ENCODE results near the gene EVA1A.
"Not testable (repeated sequence)": the region's sequence is repeated elsewhere in the genome, so short reads cannot be mapped to it uniquely, and the experiment has no call there.

EVA1A gene

GRCh38 chr2:75516378-75517360 is 44.1 kb downstream of the EVA1A start:
- DNase-seq, result no peak

- no peak for DNase-seq
Measured at GRCh38 chr2:75515584-75516368, 45.0 kb downstream of the EVA1A start.

GRCh38 chr2:75513616-75514170 is 47.0 kb downstream of the EVA1A start:
- DNase-seq, result no peak

GRCh38 chr2:75512455-75513212 is 48.1 kb downstream of the EVA1A start:
- no peak for DNase-seq

- no peak for DNase-seq
Measured at GRCh38 chr2:75506101-75506697, 54.5 kb downstream of the EVA1A start.

GRCh38 chr2:75505012-75505411 is 55.7 kb downstream of the EVA1A start:
- no peak for DNase-seq

GRCh38 chr2:75503048-75503607 is 57.6 kb downstream of the EVA1A start:
- DNase-seq, result no peak

- no peak for DNase-seq
Measured at GRCh38 chr2:75500633-75501032, 60.1 kb downstream of the EVA1A start.

- DNase-seq, result no peak
Measured at GRCh38 chr2:75499534-75499933, 61.2 kb downstream of the EVA1A start.

- no peak for DNase-seq
Measured at GRCh38 chr2:75498907-75499306, 61.8 kb downstream of the EVA1A start.

- DNase-seq, result no peak
Measured at GRCh38 chr2:75497256-75497655, 63.5 kb downstream of the EVA1A start.

GRCh38 chr2:75495862-75496261 is 64.9 kb downstream of the EVA1A start:
- DNase-seq, result no peak

GRCh38 chr2:75494137-75494769 is 66.5 kb downstream of the EVA1A start:
- no peak for DNase-seq

- no peak for DNase-seq
Measured at GRCh38 chr2:75493230-75493629, 67.5 kb downstream of the EVA1A start.

GRCh38 chr2:75491129-75491753 is 69.5 kb downstream of the EVA1A start:
- no peak for DNase-seq

GRCh38 chr2:75489721-75490120 is 71.0 kb downstream of the EVA1A start:
- no peak for DNase-seq

GRCh38 chr2:75488157-75488556 is 72.6 kb downstream of the EVA1A start:
- no peak for DNase-seq

- DNase-seq, result not testable (repeated sequence)
Measured at GRCh38 chr2:75486735-75487134, 74.0 kb downstream of the EVA1A start.

GRCh38 chr2:75484840-75485239 is 75.9 kb downstream of the EVA1A start:
- no peak for DNase-seq

- DNase-seq, result no peak
Measured at GRCh38 chr2:75483878-75484277, 76.9 kb downstream of the EVA1A start.

GRCh38 chr2:75482398-75482797 is 78.3 kb downstream of the EVA1A start:
- DNase-seq, result no peak

All from cerebellar nuclear complex (tissue), 1 donor.